ENCODE results near the gene INPP5A. TPM values are rescaled to one million over a fixed set of nuclear protein-coding genes. Genes with fewer than 3 reads are reported as not detected.

INPP5A gene
- total RNA-seq, 1 donor from 2014 or later: 36.4 TPM

GRCh38 chr10:132617737-132618052 is 80.1 kb downstream of the INPP5A start:
- Mint-ChIP-seq H3K4me3 (ENCODE audit: unreplicated experiment) (no peak overlapping the region), H3K9me3 (ENCODE audit: unreplicated experiment) (peaks cover 9% of the 10 kb centered on the region), H3K4me1 (ENCODE audit: unreplicated experiment) (peaks cover 6% of the 10 kb centered on the region), H3K36me3 (ENCODE audit: unreplicated experiment) (peaks cover 17% of the 10 kb centered on the region), H3K27ac (ENCODE audit: unreplicated experiment) (no peak overlapping the region), H3K27me3 (ENCODE audit: unreplicated experiment) (no peaks in the 10 kb centered on the region)
- TF ChIP-seq, protein P1, sequence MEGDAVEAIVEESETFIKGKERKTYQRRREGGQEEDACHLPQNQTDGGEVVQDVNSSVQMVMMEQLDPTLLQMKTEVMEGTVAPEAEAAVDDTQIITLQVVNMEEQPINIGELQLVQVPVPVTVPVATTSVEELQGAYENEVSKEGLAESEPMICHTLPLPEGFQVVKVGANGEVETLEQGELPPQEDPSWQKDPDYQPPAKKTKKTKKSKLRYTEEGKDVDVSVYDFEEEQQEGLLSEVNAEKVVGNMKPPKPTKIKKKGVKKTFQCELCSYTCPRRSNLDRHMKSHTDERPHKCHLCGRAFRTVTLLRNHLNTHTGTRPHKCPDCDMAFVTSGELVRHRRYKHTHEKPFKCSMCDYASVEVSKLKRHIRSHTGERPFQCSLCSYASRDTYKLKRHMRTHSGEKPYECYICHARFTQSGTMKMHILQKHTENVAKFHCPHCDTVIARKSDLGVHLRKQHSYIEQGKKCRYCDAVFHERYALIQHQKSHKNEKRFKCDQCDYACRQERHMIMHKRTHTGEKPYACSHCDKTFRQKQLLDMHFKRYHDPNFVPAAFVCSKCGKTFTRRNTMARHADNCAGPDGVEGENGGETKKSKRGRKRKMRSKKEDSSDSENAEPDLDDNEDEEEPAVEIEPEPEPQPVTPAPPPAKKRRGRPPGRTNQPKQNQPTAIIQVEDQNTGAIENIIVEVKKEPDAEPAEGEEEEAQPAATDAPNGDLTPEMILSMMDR (IDR thresholded peaks at IDR 0.05): no peak
- no peak for DNase-seq (ENCODE audit: extremely low spot score, unreplicated experiment)

DNA sequence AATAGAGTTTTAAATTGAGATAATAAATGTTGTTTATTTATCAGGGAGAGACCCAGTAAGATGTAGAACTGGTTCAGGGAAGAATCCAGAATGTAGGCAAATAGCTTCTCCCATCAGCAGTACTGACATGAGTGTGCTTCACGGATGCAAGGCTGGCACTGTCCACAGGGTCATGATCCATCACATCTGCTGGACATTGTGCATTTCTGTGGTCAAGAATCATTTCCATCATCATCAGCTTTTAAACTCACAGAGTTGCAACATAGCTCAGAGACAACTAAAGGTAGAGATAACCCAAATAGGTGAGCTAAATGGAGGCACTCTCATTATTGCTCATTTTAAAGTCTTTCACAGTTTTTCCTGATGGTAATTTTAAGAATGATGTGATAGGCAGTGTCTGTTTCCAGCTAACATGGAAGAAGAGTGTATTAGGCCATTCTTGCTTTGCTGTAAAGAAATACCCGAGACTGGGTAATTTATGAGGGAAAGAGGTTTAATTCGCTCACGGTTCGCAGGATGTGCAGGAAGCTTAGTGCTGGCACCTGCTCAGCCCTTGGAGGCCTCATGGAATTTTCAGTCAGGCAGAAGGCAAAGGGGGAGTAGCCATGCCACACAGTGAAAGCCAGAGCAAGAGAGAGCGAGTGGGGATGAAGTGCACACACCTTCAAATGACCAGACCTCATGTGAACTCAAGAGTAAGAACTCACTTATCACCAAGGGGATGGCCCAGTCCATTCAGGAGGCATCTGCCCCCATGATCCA is 80.8 kb downstream of the INPP5A start:
- Mint-ChIP-seq H3K27me3 (ENCODE audit: unreplicated experiment) (no peaks in the 10 kb centered on the region), H3K4me3 (ENCODE audit: unreplicated experiment) (no peak overlapping the region), H3K9me3 (ENCODE audit: unreplicated experiment) (peaks cover 9% of the 10 kb centered on the region), H3K36me3 (ENCODE audit: unreplicated experiment) (peaks cover 17% of the 10 kb centered on the region), H3K27ac (ENCODE audit: unreplicated experiment) (no peak overlapping the region), H3K4me1 (ENCODE audit: unreplicated experiment) (peaks cover 2% of the 10 kb centered on the region)
- TF ChIP-seq, protein P1 (IDR thresholded peaks at IDR 0.05): no peak
- DNase-seq (ENCODE audit: extremely low spot score, unreplicated experiment): no peak

GRCh38 chr10:132619927-132620326 is 82.3 kb downstream of the INPP5A start:
- no peak for DNase-seq (ENCODE audit: extremely low spot score, unreplicated experiment)
- H3K4me1 Mint-ChIP-seq (ENCODE audit: unreplicated experiment): peaks cover 4% of the 10 kb centered on the region
- H3K27ac Mint-ChIP-seq (ENCODE audit: unreplicated experiment): no peak overlapping the region
- peaks cover 17% of the 10 kb centered on the region for H3K36me3 Mint-ChIP-seq (ENCODE audit: unreplicated experiment)
- no peaks in the 10 kb centered on the region for H3K27me3 Mint-ChIP-seq (ENCODE audit: unreplicated experiment)
- peaks cover 9% of the 10 kb centered on the region for H3K9me3 Mint-ChIP-seq (ENCODE audit: unreplicated experiment)
- TF ChIP-seq, protein P1 (IDR thresholded peaks at IDR 0.05): no peak
- no peak overlapping the region for H3K4me3 Mint-ChIP-seq (ENCODE audit: unreplicated experiment)

- no peak overlapping the region for H3K4me3 Mint-ChIP-seq (ENCODE audit: unreplicated experiment)
- H3K27ac Mint-ChIP-seq (ENCODE audit: unreplicated experiment): no peak overlapping the region
- peaks cover 9% of the 10 kb centered on the region for H3K9me3 Mint-ChIP-seq (ENCODE audit: unreplicated experiment)
- TF ChIP-seq, protein P1 (IDR thresholded peaks at IDR 0.05): no peak
- H3K36me3 Mint-ChIP-seq (ENCODE audit: unreplicated experiment): peaks cover 14% of the 10 kb centered on the region
- DNase-seq (ENCODE audit: extremely low spot score, unreplicated experiment): no peak
- peaks cover 31% of the 10 kb centered on the region for H3K4me1 Mint-ChIP-seq (ENCODE audit: unreplicated experiment)
- H3K27me3 Mint-ChIP-seq (ENCODE audit: unreplicated experiment): no peaks in the 10 kb centered on the region
These were observed 86.7 kb downstream of the INPP5A start for GRCh38 chr10:132624061-132624846.

DNA sequence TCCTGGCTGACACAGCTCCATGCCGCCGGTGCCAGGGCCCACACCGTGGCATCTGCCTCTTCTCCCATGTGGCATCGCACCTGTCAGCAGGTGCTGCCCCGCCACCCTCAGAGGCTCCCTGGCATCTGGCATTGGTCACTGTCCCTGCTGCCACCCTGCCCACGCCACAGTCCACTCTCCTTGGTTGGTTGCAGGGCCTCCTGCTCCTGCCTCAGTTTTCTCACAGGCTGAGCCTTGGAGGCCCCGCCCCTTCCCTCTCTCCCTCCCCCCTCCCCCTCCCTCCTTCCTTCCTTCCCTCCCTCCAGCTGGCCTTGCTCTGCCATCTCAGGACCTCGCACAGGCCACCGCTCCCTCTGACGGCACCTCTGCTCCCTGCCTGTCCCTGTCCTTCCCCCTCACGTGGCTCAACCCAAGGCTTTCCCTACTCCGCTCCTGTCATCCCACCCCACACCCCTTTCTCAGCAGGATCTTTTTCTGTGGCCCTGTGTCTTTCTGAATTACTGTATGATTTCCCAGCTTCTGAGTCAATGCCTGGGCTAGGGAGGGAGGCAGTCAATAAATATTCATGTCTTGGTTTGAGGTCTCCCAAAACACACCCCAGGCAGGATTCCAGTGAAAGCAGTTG is 87.4 kb downstream of the INPP5A start:
- Mint-ChIP-seq H3K9me3 (ENCODE audit: unreplicated experiment) (peaks cover 9% of the 10 kb centered on the region), H3K27me3 (ENCODE audit: unreplicated experiment) (no peaks in the 10 kb centered on the region), H3K27ac (ENCODE audit: unreplicated experiment) (peak overlapping the region; percentile 65), H3K4me3 (ENCODE audit: unreplicated experiment) (no peak overlapping the region), H3K36me3 (ENCODE audit: unreplicated experiment) (peaks cover 14% of the 10 kb centered on the region), H3K4me1 (ENCODE audit: unreplicated experiment) (peaks cover 33% of the 10 kb centered on the region)
- TF ChIP-seq, protein P1 (IDR thresholded peaks at IDR 0.05): no peak
- no peak for DNase-seq (ENCODE audit: extremely low spot score, unreplicated experiment)

All from osteocyte (in vitro differentiated cells).